IMR-90 (cell line): ENCODE measurements around the gene WIPI1. TPM values are rescaled to one million over a fixed set of nuclear protein-coding genes. Genes with fewer than 3 reads are reported as not detected.

Experiments used
- ATAC-seq: fragments of 200-7000 bp; cut with Tn5 transposase; 2 replicates; pipeline ENCODE4 v1.9.1; 2020; ENCODE audit warnings: low read depth, mild to moderate bottlenecking, moderate library complexity
- BruUV-seq: library from RNA; stranded (reverse); fragments of 400-500 nt; replicated peaks from 2 replicates; lab custom pipeline; 2021; lab: Mats Ljungman, UMichigan
- CTCF ChIA-PET: fragments of 300-600 bp; formaldehyde crosslinking; extraction: SDS; loops from one replicate; lab custom pipeline; 2021; ENCODE audit warnings: antibody characterized with exemption; lab: Yijun Ruan, JAX
- POLR2A ChIA-PET: fragments of 300-600 bp; sonication (Branson Sonifier 250); formaldehyde crosslinking; loops from one replicate; lab custom pipeline; 2022; ENCODE audit warnings: antibody characterized with exemption; ENCODE audit not compliant: unreplicated experiment; lab: Charles Lee
- DNase-seq: peaks from one replicate; pipeline ENCODE4 v3.0.0; 2013
- H2AFZ ChIP-seq: replicated peaks from 2 replicates; pipeline ENCODE3; 2013; ENCODE audit warnings: low read length, mild to moderate bottlenecking; ENCODE audit not compliant: poor library complexity
- H2AK5ac ChIP-seq: 2 replicates; pipeline ENCODE4 v1.6.1; 2013; ENCODE audit warnings: low read depth, low read length, inconsistent platforms
- H2AK9ac ChIP-seq: replicated peaks from 2 replicates; pipeline ENCODE3; 2013; ENCODE audit warnings: mild to moderate bottlenecking, low read depth, low read length, moderate library complexity; ENCODE audit not compliant: poor library complexity
- H2BK120ac ChIP-seq: 2 replicates; pipeline ENCODE4 v1.6.1; 2013; ENCODE audit warnings: low read depth, low read length, inconsistent platforms
- H2BK15ac ChIP-seq: 3 replicates; pipeline ENCODE4 v1.6.1; 2013; ENCODE audit warnings: low read depth, low read length, inconsistent platforms
- H2BK20ac ChIP-seq: 2 replicates; pipeline ENCODE4 v1.6.1; 2013; ENCODE audit warnings: low read depth, mild to moderate bottlenecking, inconsistent platforms, low read length, moderate library complexity
- H2BK5ac ChIP-seq: 2 replicates; pipeline ENCODE4 v1.6.1; 2013; ENCODE audit warnings: mild to moderate bottlenecking, low read depth, low read length, inconsistent platforms; ENCODE audit not compliant: poor library complexity, severe bottlenecking
- H3K14ac ChIP-seq: replicated peaks from 2 replicates; pipeline ENCODE4 v1.6.1; 2013; ENCODE audit warnings: low read depth, low read length, inconsistent platforms
- H3K18ac ChIP-seq: 2 replicates; pipeline ENCODE4 v1.6.1; 2013; ENCODE audit warnings: low read depth, low read length, control low read depth
- H3K23ac ChIP-seq: 2 replicates; pipeline ENCODE4 v1.6.1; 2013; ENCODE audit warnings: low read depth, low read length, inconsistent platforms
- H3K27ac ChIP-seq: 2 replicates; pipeline ENCODE4 v1.5.1; 2013; ENCODE audit warnings: mild to moderate bottlenecking, control low read depth, low read length; ENCODE audit not compliant: insufficient read depth
- H3K27me3 ChIP-seq: 2 replicates; pipeline ENCODE4 v1.6.1; 2013; ENCODE audit warnings: low read length; ENCODE audit not compliant: control insufficient read depth, insufficient read depth
- H3K36me3 ChIP-seq: 2 replicates; pipeline ENCODE4 v1.6.1; 2013; ENCODE audit warnings: low read length, mixed read lengths; ENCODE audit not compliant: control insufficient read depth, insufficient read depth
- H3K4ac ChIP-seq: 2 replicates; pipeline ENCODE4 v1.6.1; 2013; ENCODE audit warnings: low read depth, low read length, inconsistent platforms
- H3K4me1 ChIP-seq: 2 replicates; pipeline ENCODE4 v1.6.1; 2013; ENCODE audit warnings: low read length, mixed read lengths; ENCODE audit not compliant: control insufficient read depth, insufficient read depth
- H3K4me2 ChIP-seq: 2 replicates; pipeline ENCODE4 v1.6.1; 2013; ENCODE audit warnings: low read depth, mild to moderate bottlenecking, control low read depth, low read length, moderate library complexity
- H3K4me3 ChIP-seq: 2 replicates; pipeline ENCODE4 v1.5.1; 2013; ENCODE audit warnings: low read depth, mild to moderate bottlenecking, control low read depth, low read length, moderate library complexity; ENCODE audit not compliant: insufficient read depth
- H3K56ac ChIP-seq: 2 replicates; pipeline ENCODE4 v1.6.1; 2013; ENCODE audit warnings: low read length, inconsistent platforms; ENCODE audit not compliant: insufficient read depth; ENCODE audit errors: extremely low read depth
- H3K79me1 ChIP-seq, 2 experiments: 2 replicates each; pipeline ENCODE4 v1.6.1; 2013; ENCODE audit warnings: low read length in 2 of 2, inconsistent platforms in 1 of 2, low read depth in 1 of 2
- H3K9ac ChIP-seq: 2 replicates; pipeline ENCODE4 v1.6.1; 2013; ENCODE audit warnings: low read depth, low read length, control low read depth
- H3K9me1 ChIP-seq: 2 replicates; pipeline ENCODE4 v1.6.1; 2013; ENCODE audit warnings: low read length, inconsistent platforms; ENCODE audit not compliant: insufficient read depth
- H3K9me3 ChIP-seq: 2 replicates; pipeline ENCODE4 v1.6.1; 2013; ENCODE audit warnings: low read length; ENCODE audit not compliant: control insufficient read depth, insufficient read depth
- H4K20me1 ChIP-seq: 2 replicates; pipeline ENCODE4 v1.6.1; 2013; ENCODE audit warnings: low read length, inconsistent platforms; ENCODE audit not compliant: insufficient read depth
- H4K5ac ChIP-seq: 2 replicates; pipeline ENCODE4 v1.6.1; 2013; ENCODE audit warnings: mild to moderate bottlenecking, low read depth, low read length, control low read depth
- H4K8ac ChIP-seq, 2 experiments: 2 replicates each; pipeline ENCODE4 v1.6.1; 2013; ENCODE audit warnings: low read depth in 2 of 2, low read length in 2 of 2, control low read depth in 1 of 2, inconsistent platforms in 1 of 2
- H4K91ac ChIP-seq: 2 replicates; pipeline ENCODE4 v1.6.1; 2013; ENCODE audit warnings: low read depth, low read length, inconsistent platforms; ENCODE audit not compliant: insufficient read depth
- CEBPB ChIP-seq: IDR thresholded peaks from 2 replicates; pipeline ENCODE4 v1.6.1; 2012; ENCODE audit warnings: low read depth, low read length, improper control_type of control experiment
- CHD1 ChIP-seq: IDR thresholded peaks from 2 replicates; pipeline ENCODE4 v1.6.1; 2012; ENCODE audit warnings: low read depth, low read length, improper control_type of control experiment
- MAFK ChIP-seq: IDR thresholded peaks from 2 replicates; pipeline ENCODE4 v1.6.1; 2012; ENCODE audit warnings: low read depth, low read length, improper control_type of control experiment
- MXI1 ChIP-seq: IDR thresholded peaks from 2 replicates; pipeline ENCODE4 v1.6.1; 2012; ENCODE audit warnings: low read depth, mild to moderate bottlenecking, low read length, moderate library complexity, borderline replicate concordance
- NFE2L2 ChIP-seq: fragments of 150-350 bp; IDR thresholded peaks from 2 replicates; pipeline ENCODE4 v1.6.1; 2016; ENCODE audit warnings: low read depth, mild to moderate bottlenecking, low read length
- POLR2A ChIP-seq: IDR thresholded peaks from 2 replicates; pipeline ENCODE4 v1.6.1; 2012; ENCODE audit warnings: mild to moderate bottlenecking, low read depth, low read length
- RAD21 ChIP-seq: IDR thresholded peaks from 2 replicates; pipeline ENCODE4 v1.6.1; 2012; ENCODE audit warnings: low read length, improper control_type of control experiment
- RFX5 ChIP-seq: IDR thresholded peaks from 2 replicates; pipeline ENCODE4 v1.8.0; 2012; ENCODE audit warnings: low read depth, mild to moderate bottlenecking, low read length, moderate library complexity
- WGBS, 2 experiments: methylation state at CpG; one replicate each; pipeline versions ENCODE4 v1.1.5 to v1.1.7; 2013; ENCODE audit warnings: missing lambda C conversion rate in 2 of 2; ENCODE audit not compliant: insufficient read length in 1 of 2; ENCODE audit errors: extremely low coverage in 2 of 2; 5-methylcytosine and 5-hydroxymethylcytosine counted together
- dilution Hi-C: fragments of 300-500 bp; cut with HindIII; formaldehyde crosslinking; loops from one replicate; pipeline ENCODE4 v1.14.3; 2018; ENCODE audit warnings: low sequenced_read_pairs; ENCODE audit not compliant: unreplicated experiment
- in situ Hi-C: fragments of 300-500 bp; cut with MboI; formaldehyde crosslinking; loops from 3 replicates; pipeline ENCODE4 v1.14.3; 2019; ENCODE audit warnings: low sequenced_read_pairs, inconsistent platforms, mixed read lengths
- intact Hi-C: fragments of 100-400 bp; cut with micrococcal nuclease; formaldehyde crosslinking; loops from 2 replicates; pipeline ENCODE4 v1.10.0; 2022
- polyA plus RNA-seq, 3 experiments: library from polyadenylated mRNA; depleted of rRNA; stranded (reverse); fragments of >200 nt; gene quantifications; 2 replicates each; pipeline ENCODE4 v1.2.3, GENCODE V29; 2012; ENCODE audit warnings: low replicate concordance in 1 of 3
- total RNA-seq: library from RNA; depleted of rRNA; stranded (reverse); fragments of >200 nt; gene quantifications from 2 replicates; pipeline ENCODE4 v1.2.3, GENCODE V29; 2012
- TF ChIP-seq, protein P1 (sequence below): fragments of 150-350 bp; IDR thresholded peaks from 2 replicates; pipeline ENCODE4 v1.6.1; 2016; ENCODE audit warnings: low read depth, mild to moderate bottlenecking, low read length, moderate library complexity, borderline replicate concordance

Gene WIPI1
- total and polyA plus RNA-seq, 2 of the 4 experiments (the other 2 are of a cell fraction): 78.6 to 129 TPM

DNA sequence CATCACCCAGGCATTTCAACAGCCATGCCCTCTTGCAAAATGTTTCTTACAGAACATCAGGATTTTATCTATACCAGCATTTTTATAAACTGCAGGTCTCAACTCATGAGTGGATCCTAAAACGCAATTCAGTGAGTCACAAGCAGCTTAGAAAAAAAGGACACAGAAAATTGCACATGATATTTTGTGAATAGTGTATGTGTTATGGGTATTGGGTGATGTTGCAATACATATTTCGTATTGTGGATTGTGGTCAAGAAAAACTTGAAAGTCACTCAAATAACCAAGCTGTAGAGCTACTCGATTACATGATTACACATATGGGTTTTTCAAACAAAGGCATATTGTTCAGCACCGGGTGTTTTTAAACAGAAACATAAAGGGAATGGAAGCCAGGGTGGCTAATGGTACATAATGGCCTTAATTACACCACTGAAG lies 1.4 kb downstream of the WIPI1 start:
- peak overlapping the region; percentile 62 for H3K18ac ChIP-seq
- peak; percentile 89 for DNase-seq
- H4K5ac ChIP-seq: peak overlapping the region; percentile 55
- no CpG with 5 or more reads among the region's 4 CpGs for WGBS, 2 experiments
- peak overlapping the region; percentile 88 for H3K4me3 ChIP-seq
- peaks cover 29% of the 10 kb centered on the region; the same call in 1 of the 2 replicates for H4K20me1 ChIP-seq
- intact Hi-C loops: loop anchor here (5.0 kb wide), 1 partner anchor 74 kb away; no protein-coding TSS in a partner anchor
- in situ Hi-C loops: loop anchor here (25.0 kb wide), 1 partner anchor 494 kb away; no protein-coding TSS in a partner anchor
- TF ChIP-seq POLR2A (no peak), MXI1 (0 out of 2 replicates have a peak, but pooled peaks have one; percentile 8), CEBPB (peak; percentile 99), RFX5 (no peak), RAD21 (no peak), MAFK (peak; percentile 26; the same call in 1 of the 2 replicates), NFE2L2 (no peak), CHD1 (peak; percentile 90)
- TF ChIP-seq, protein P1, sequence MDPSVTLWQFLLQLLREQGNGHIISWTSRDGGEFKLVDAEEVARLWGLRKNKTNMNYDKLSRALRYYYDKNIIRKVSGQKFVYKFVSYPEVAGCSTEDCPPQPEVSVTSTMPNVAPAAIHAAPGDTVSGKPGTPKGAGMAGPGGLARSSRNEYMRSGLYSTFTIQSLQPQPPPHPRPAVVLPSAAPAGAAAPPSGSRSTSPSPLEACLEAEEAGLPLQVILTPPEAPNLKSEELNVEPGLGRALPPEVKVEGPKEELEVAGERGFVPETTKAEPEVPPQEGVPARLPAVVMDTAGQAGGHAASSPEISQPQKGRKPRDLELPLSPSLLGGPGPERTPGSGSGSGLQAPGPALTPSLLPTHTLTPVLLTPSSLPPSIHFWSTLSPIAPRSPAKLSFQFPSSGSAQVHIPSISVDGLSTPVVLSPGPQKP: no peak
- ATAC-seq: no peak
- peak overlapping the region; percentile 50; the same call in 1 of the 2 replicates for H3K23ac ChIP-seq
- peak overlapping the region; percentile 90; the same call in 1 of the 2 replicates for H3K4ac ChIP-seq
- TSS peak; percentile 48 for BruUV-seq
- no peaks in the 10 kb centered on the region for H3K9me1 ChIP-seq
- peak overlapping the region; percentile 86 for H3K27ac ChIP-seq
- peaks cover 12 to 39% of the 10 kb centered on the region in 2 experiments; a peak in 3 of 4 replicates for H3K79me1 ChIP-seq
- H4K8ac ChIP-seq: peak overlapping the region in 1 of 2 experiments; percentile 41; a peak in 2 of 4 replicates
- H3K9ac ChIP-seq: peak overlapping the region; percentile 83
- CTCF ChIA-PET: interaction anchor here (1.9 kb wide), 1 partner anchor 20 kb away, joined by 6 read pairs; no protein-coding TSS in a partner anchor
- H2BK15ac ChIP-seq: no peak overlapping the region
- no peaks in the 10 kb centered on the region for H3K9me3 ChIP-seq
- peak overlapping the region; percentile 84 for H2AK5ac ChIP-seq
- H3K27me3 ChIP-seq: no peaks in the 10 kb centered on the region
- peak overlapping the region; percentile 93 for H3K4me2 ChIP-seq
- no peak overlapping the region for H4K91ac ChIP-seq
- peak overlapping the region; percentile 89 for H2AFZ ChIP-seq
- dilution Hi-C loops: no loop called here
- H3K14ac ChIP-seq: peak overlapping the region; percentile 72
- POLR2A ChIA-PET: interaction anchor here (0.5 kb wide), 1 partner anchor 1480 kb away, joined by 5 read pairs; no protein-coding TSS in a partner anchor
- peak overlapping the region; percentile 10; the same call in 1 of the 2 replicates for H2BK20ac ChIP-seq
- peaks cover 2% of the 10 kb centered on the region; the same call in 1 of the 2 replicates for H3K4me1 ChIP-seq
- H2BK5ac ChIP-seq: peak overlapping the region; percentile 83
- H3K36me3 ChIP-seq: peaks cover 7% of the 10 kb centered on the region
- peak overlapping the region; percentile 12; the same call in 1 of the 2 replicates for H2BK120ac ChIP-seq
- peak overlapping the region; percentile 86 for H2AK9ac ChIP-seq
- peak overlapping the region; percentile 79 for H3K56ac ChIP-seq
